Esophagus squamous epithelium (tissue), 5 donors: ENCODE data around the gene JARID2. TPM values are rescaled to one million over a fixed set of nuclear protein-coding genes. Genes with fewer than 3 reads are reported as not detected.

Source experiments
- DNase-seq: peaks from one replicate; lab custom pipeline; 2025; lab: John Stamatoyannopoulos, UW
- H3K27ac ChIP-seq, 4 donors: fragments of 200-600 bp; sonication (generic); one replicate each; pipeline ENCODE4 v1.5.1; 2016 to 2019; ENCODE audit warnings: mild to moderate bottlenecking in 1 of 4
- H3K27me3 ChIP-seq, 4 donors: fragments of 200-600 bp; sonication (generic); 1 replicate in 3 of 4; 2 replicates in 1 of 4; pipeline versions ENCODE4 v1.5.1 to v1.6.0; 2017 to 2021; ENCODE audit warnings: antibody characterized with exemption in 1 of 4
- H3K36me3 ChIP-seq, 3 donors: fragments of 200-600 bp; sonication (generic); one replicate each; pipeline ENCODE4 v1.5.1; 2016 to 2019
- H3K4me1 ChIP-seq, 3 donors: fragments of 200-600 bp; sonication (generic); one replicate each; pipeline ENCODE4 v1.5.1; 2017 to 2019
- H3K4me3 ChIP-seq, 4 donors: fragments of 200-600 bp; sonication (generic); 1 replicate in 3 of 4; 2 replicates in 1 of 4; pipeline ENCODE4 v1.5.1; 2016 to 2019; ENCODE audit warnings: mild to moderate bottlenecking in 2 of 4, moderate library complexity in 1 of 4
- H3K9me3 ChIP-seq, 3 donors: fragments of 200-600 bp; sonication (generic); one replicate each; pipeline ENCODE4 v1.5.1; 2016 to 2019
- CTCF ChIP-seq, 6 experiments: fragments of 450-650 bp in 4 of 6; fragments of 200-600 bp in 2 of 6; sonication (generic) in 2 of 6; IDR thresholded peaks; one replicate each; pipeline ENCODE4 v1.5.1; 2016 to 2019; ENCODE audit warnings: antibody characterized with exemption in 6 of 6, mild to moderate bottlenecking in 4 of 6, moderate library complexity in 4 of 6
- POLR2A ChIP-seq, 4 donors: fragments of 450-650 bp; IDR thresholded peaks; one replicate each; pipeline ENCODE4 v1.6.1; 2017; ENCODE audit warnings: antibody characterized with exemption in 4 of 4, mild to moderate bottlenecking in 4 of 4, moderate library complexity in 3 of 4
- WGBS, 2 donors: methylation state at CpG; one replicate each; pipeline ENCODE4 v1.1.5; 2018; 5-methylcytosine and 5-hydroxymethylcytosine counted together
- intact Hi-C: fragments of 100-400 bp; cut with DNase I; formaldehyde crosslinking; loops from one replicate; pipeline ENCODE4 v1.15.0; 2022
- total RNA-seq, 4 donors: library from RNA; depleted of rRNA; stranded (reverse); fragments of >200 nt; gene quantifications; one replicate each; pipeline ENCODE4 v1.1.0, GENCODE V29; 2016
- donor health status: DM: yes; HTN: yes; CAD: no.

The JARID2 gene
- total RNA-seq, 4 donors from 2014 or later: 13.3 to 19.6 (median 16.3) TPM

GRCh38 chr6:15255481-15255880, 9.6 kb downstream of the JARID2 start:
- Histone ChIP-seq H3K9me3 (no peaks in the 10 kb centered on the region), H3K4me3 (no peak overlapping the region), H3K27me3 (no peaks in the 10 kb centered on the region), H3K27ac (peak overlapping the region in 2 of 4 donors; percentile 3 to 47), H3K36me3 (no peaks in the 10 kb centered on the region), H3K4me1 (peaks cover 20 to 97% (median 44%) of the 10 kb centered on the region in 3 donors)
- no peak for DNase-seq
- TF ChIP-seq POLR2A (IDR thresholded peaks at IDR 0.05): no peak
- no peak for TF ChIP-seq CTCF (IDR thresholded peaks at IDR 0.05)
- intact Hi-C loops: loop anchor here (10.0 kb wide), 1 partner anchor 179 kb away; no protein-coding TSS in a partner anchor
- 25 to 56% methylated on average over 1 of the region's 1 CpG for WGBS, 2 donors

- WGBS, 2 donors: 34 to 56% methylated on average over 4 of the region's 4 CpGs
- TF ChIP-seq CTCF (IDR thresholded peaks at IDR 0.05) (no peak), POLR2A (IDR thresholded peaks at IDR 0.05) (no peak)
- Histone ChIP-seq H3K27ac (peak overlapping the region in 2 of 4 donors; percentile 3 to 47), H3K9me3 (no peaks in the 10 kb centered on the region), H3K36me3 (no peaks in the 10 kb centered on the region), H3K4me1 (peaks cover 20 to 97% (median 48%) of the 10 kb centered on the region in 3 donors), H3K4me3 (no peak overlapping the region), H3K27me3 (no peaks in the 10 kb centered on the region)
- DNase-seq: no peak
- intact Hi-C loops: loop anchor here (10.0 kb wide), 1 partner anchor 179 kb away; no protein-coding TSS in a partner anchor
Measured at GRCh38 chr6:15255909-15256395, 10.1 kb downstream of the JARID2 start.

DNA sequence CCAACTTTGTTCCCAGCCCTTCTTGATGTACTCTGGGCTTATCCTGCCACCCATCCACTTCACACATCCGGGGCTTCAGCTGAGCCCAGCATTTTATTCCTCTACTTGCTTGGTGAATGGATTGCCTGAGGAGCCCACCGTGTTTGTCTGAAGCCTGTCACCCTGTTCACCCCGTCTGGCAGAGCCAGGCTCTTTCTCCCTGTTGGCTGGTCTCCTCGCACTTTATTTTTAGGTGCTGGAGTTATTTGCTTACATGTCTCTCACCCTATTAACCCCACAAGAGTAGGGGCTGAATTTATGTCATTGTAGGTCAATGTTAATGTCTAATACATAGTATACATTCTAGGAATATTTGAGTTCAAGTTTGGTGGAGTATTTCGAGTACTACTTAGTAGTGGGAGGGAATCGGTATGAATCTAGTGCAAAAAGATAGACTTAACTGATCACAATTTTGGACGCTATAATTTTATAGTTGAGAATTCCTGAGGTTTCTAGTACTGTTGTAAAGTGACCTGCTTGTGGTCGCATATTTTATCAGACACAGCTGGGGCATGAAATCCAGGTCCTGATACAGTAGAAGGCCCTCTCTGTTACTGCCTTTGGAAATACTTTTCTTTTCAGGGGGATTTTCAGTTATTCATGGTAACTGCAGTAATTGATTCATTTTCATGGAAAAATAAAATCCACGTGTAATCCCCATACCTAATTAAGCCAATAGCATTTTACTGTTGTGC, 10.8 kb downstream of the JARID2 start:
- Histone ChIP-seq H3K4me3 (no peak overlapping the region), H3K27ac (no peak overlapping the region), H3K36me3 (no peaks in the 10 kb centered on the region), H3K9me3 (no peaks in the 10 kb centered on the region), H3K27me3 (no peaks in the 10 kb centered on the region), H3K4me1 (peaks cover 20 to 95% (median 43%) of the 10 kb centered on the region in 3 donors)
- 62 to 73% methylated on average over 9 of the region's 9 CpGs for WGBS, 2 donors
- TF ChIP-seq CTCF (IDR thresholded peaks at IDR 0.05): no peak
- no peak for TF ChIP-seq POLR2A (IDR thresholded peaks at IDR 0.05)
- intact Hi-C loops: loop anchor here (10.0 kb wide), 1 partner anchor 178 kb away; no protein-coding TSS in a partner anchor
- DNase-seq: no peak

- intact Hi-C loops: loop anchor here (10.0 kb wide), 1 partner anchor 177 kb away; no protein-coding TSS in a partner anchor
- WGBS, 2 donors: 80 to 83% methylated on average over 8 of the region's 8 CpGs
Measured at GRCh38 chr6:15257357-15258132, 11.7 kb downstream of the JARID2 start.

More at GRCh38 chr6:15257357-15258132, 11.7 kb downstream of the JARID2 start:
- H3K36me3 ChIP-seq: no peaks in the 10 kb centered on the region
- no peaks in the 10 kb centered on the region for H3K9me3 ChIP-seq
- peaks cover 20 to 92% (median 39%) of the 10 kb centered on the region in 3 donors for H3K4me1 ChIP-seq
- H3K27me3 ChIP-seq: no peaks in the 10 kb centered on the region
- no peak overlapping the region for H3K27ac ChIP-seq
- DNase-seq: no peak
- TF ChIP-seq POLR2A (IDR thresholded peaks at IDR 0.05) (no peak), CTCF (IDR thresholded peaks at IDR 0.05) (no peak)
- H3K4me3 ChIP-seq: no peak overlapping the region
